Stomach (tissue), 9 donors: Measurements from ENCODE around the gene CLK2. TPM values are rescaled to one million over a fixed set of nuclear protein-coding genes. Genes with fewer than 3 reads are reported as not detected.
A peak's percentile ranks its signal among the peaks of the same experiment; 100 is the strongest.
"Not testable (repeated sequence)": the region's sequence is repeated elsewhere in the genome, so short reads cannot be mapped to it uniquely, and the experiment has no call there.

Source experiments
- DNase-seq, 2 donors: peaks; one replicate each; pipeline versions ENCODE4 v3.0.0 to v3.0.0-alpha.2; 2013 to 2019
- H3K27ac ChIP-seq, 5 donors: fragments of 200-600 bp in 4 of 5; sonication (generic) in 4 of 5; one replicate each; pipeline ENCODE4 v1.5.1; 2013 to 2019; ENCODE audit warnings: mild to moderate bottlenecking in 1 of 5, moderate library complexity in 1 of 5
- H3K27me3 ChIP-seq, 3 donors: fragments of 200-600 bp; sonication (generic); one replicate each; pipeline ENCODE4 v1.5.1; 2017 to 2019; ENCODE audit warnings: mixed run types in 1 of 3
- H3K36me3 ChIP-seq, 4 donors: fragments of 200-600 bp; sonication (generic); 1 replicate in 3 of 4; 2 replicates in 1 of 4; pipeline ENCODE4 v1.5.1; 2016 to 2019
- H3K4me1 ChIP-seq, 4 donors: fragments of 200-600 bp; sonication (generic); one replicate each; pipeline ENCODE4 v1.5.1; 2016 to 2019
- H3K4me3 ChIP-seq, 4 donors: fragments of 200-600 bp; sonication (generic) in 3 of 4; one replicate each; pipeline ENCODE4 v1.5.1; 2016 to 2019; ENCODE audit warnings: mild to moderate bottlenecking in 1 of 4
- H3K9me3 ChIP-seq, 4 donors: fragments of 200-600 bp; sonication (generic); one replicate each; pipeline ENCODE4 v1.5.1; 2016 to 2019
- EP300 ChIP-seq: sonication (generic); formaldehyde crosslinking; IDR thresholded peaks from one replicate; pipeline ENCODE4 v1.6.1; 2017; ENCODE audit warnings: antibody characterized with exemption
- POLR2A ChIP-seq, 4 donors: fragments of 450-650 bp; IDR thresholded peaks; one replicate each; pipeline ENCODE4 v1.6.1; 2016; ENCODE audit warnings: antibody characterized with exemption in 4 of 4, control low read depth in 2 of 4, mild to moderate bottlenecking in 1 of 4, moderate library complexity in 1 of 4
- POLR2AphosphoS5 ChIP-seq, 3 donors: sonication (generic); formaldehyde crosslinking; IDR thresholded peaks; one replicate each; pipeline ENCODE4 v1.6.1; 2016; ENCODE audit warnings: antibody characterized with exemption in 3 of 3
- WGBS, 5 donors: extraction: QIAGEN DNeasy Blood & Tissue Kit in 3 of 5; methylation state at CpG; one replicate each; pipeline versions ENCODE4 v1.1.5 to v1.1.7; 2013 to 2018; 5-methylcytosine and 5-hydroxymethylcytosine counted together
- intact Hi-C: fragments of 100-400 bp; cut with DNase I; formaldehyde crosslinking; loops from one replicate; pipeline ENCODE4 v1.15.1; 2023; ENCODE audit warnings: low total_unique reads
- polyA plus RNA-seq, 3 donors: library from polyadenylated mRNA; stranded (reverse); fragments of 200-250 nt; gene quantifications; one replicate each; pipeline ENCODE4 v1.2.3, GENCODE V29; 2013
- total RNA-seq, 5 donors: library from RNA; depleted of rRNA; stranded (reverse); fragments of >200 nt; gene quantifications; one replicate each; pipeline versions ENCODE4 v1.1.0 to v1.2.3, GENCODE V29; 2014 to 2016
- TF ChIP-seq, protein P1 (sequence below), 7 experiments: fragments of 450-650 bp in 4 of 7; fragments of 200-600 bp in 3 of 7; sonication (generic) in 3 of 7; IDR thresholded peaks; one replicate each; pipeline ENCODE4 v1.5.1; 2016 to 2019; ENCODE audit warnings: antibody characterized with exemption in 7 of 7, control low read depth in 2 of 7, mild to moderate bottlenecking in 1 of 7
- donor health status: healthy with polysubstance abuse.
- donor health status: Bipolar disorder and iron deficiency.
- donor health status: healthy.

Gene CLK2
- total and polyA plus RNA-seq, 8 donors: 16.0 to 77.6 (median 43.3) TPM

DNA sequence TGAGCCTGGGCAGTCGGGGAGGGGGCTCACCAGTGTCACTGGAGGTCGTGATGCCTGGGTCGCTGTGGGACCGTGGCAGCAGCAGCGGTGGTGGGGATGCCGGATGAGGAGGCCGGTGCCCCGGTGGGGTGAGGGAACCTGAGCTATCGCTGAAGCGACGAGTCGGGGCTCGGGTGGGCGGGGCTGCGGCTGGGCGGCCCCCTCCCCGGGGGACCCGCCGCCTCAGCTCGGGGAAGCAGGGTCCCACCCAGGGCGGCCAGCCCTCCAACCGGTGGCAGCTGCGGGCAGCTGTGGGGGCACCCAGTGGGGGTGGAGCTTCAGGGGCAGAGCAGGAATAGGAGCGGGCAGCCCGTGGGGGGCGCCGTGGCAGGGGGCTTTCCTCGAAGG lies 23.1 kb downstream of the CLK2 start:
- 26 to 32% (median 30%) methylated on average over 5 to 28 of the region's 28 CpGs for WGBS, 5 donors

DNA sequence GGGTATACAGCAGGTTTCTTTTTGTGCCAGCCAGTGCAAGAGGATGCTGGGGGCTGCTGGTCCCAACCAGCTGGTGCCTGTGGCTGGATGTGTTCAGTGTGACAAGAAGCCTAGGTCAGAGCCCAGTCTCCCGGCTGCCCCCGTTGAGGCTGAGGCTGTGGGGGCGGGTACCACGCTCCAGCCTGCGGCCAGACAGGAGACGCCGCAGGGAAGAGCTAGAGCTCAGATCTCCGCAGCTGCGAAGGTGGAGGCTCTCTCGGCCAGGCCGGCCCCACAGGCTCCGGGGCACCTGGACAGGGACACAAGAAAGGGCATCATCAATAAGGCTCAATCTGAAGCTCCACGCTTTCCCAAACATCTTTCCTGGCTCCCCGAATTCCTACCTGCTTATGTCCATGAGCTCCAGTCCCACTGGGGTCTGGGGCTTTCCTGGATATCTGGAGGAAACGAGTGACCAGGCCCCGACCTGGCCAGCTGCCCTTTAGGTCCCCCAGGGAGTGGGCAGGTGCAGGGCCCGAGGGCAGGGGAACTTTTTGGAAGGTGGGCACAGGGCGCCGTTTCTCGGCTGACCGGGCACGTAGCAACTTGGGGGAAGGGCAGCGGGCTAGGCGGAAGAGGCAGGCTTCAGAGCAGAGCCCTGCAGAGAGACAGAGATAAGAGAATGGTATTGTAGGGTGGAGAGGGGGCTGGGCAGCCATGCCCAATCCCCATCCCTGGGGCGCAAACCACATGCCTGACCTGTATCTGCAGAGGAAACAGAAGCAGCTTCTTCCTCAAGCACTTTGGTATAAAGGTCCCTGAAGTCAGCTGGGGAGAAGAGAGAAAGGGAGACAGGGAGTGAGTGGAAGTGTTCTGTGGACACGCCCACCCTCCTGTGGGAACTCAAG lies 25.4 kb downstream of the CLK2 start:
- Histone ChIP-seq H3K4me1 (peaks cover 26 to 35% (median 32%) of the 10 kb centered on the region in 4 donors), H3K9me3 (no peaks in the 10 kb centered on the region), H3K27ac (no peak overlapping the region), H3K27me3 (no peaks in the 10 kb centered on the region), H3K36me3 (peaks cover 10 to 24% (median 20%) of the 10 kb centered on the region in 4 donors), H3K4me3 (no peak overlapping the region)
- intact Hi-C loops: no loop called here
- 88 to 95% (median 93%) methylated on average over 13 to 26 of the region's 26 CpGs for WGBS, 5 donors
- no peak for DNase-seq
- TF ChIP-seq, protein P1, sequence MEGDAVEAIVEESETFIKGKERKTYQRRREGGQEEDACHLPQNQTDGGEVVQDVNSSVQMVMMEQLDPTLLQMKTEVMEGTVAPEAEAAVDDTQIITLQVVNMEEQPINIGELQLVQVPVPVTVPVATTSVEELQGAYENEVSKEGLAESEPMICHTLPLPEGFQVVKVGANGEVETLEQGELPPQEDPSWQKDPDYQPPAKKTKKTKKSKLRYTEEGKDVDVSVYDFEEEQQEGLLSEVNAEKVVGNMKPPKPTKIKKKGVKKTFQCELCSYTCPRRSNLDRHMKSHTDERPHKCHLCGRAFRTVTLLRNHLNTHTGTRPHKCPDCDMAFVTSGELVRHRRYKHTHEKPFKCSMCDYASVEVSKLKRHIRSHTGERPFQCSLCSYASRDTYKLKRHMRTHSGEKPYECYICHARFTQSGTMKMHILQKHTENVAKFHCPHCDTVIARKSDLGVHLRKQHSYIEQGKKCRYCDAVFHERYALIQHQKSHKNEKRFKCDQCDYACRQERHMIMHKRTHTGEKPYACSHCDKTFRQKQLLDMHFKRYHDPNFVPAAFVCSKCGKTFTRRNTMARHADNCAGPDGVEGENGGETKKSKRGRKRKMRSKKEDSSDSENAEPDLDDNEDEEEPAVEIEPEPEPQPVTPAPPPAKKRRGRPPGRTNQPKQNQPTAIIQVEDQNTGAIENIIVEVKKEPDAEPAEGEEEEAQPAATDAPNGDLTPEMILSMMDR (IDR thresholded peaks at IDR 0.05): no peak
- TF ChIP-seq EP300: no peak
- TF ChIP-seq POLR2AphosphoS5 (IDR thresholded peaks at IDR 0.05): no peak
- TF ChIP-seq POLR2A (IDR thresholded peaks at IDR 0.05): no peak

More for the DNA sequence above, 23.1 kb downstream of the CLK2 start:
- H3K27me3 ChIP-seq: no peaks in the 10 kb centered on the region
- intact Hi-C loops: loop anchor here (10.0 kb wide), 1 partner anchor 345 kb away; no protein-coding TSS in a partner anchor
- no peak for DNase-seq
- H3K4me1 ChIP-seq: peaks cover 31 to 40% (median 36%) of the 10 kb centered on the region in 4 donors
- H3K27ac ChIP-seq: peak overlapping the region in 3 of 5 donors; percentile 27 to 79 (median 65)
- TF ChIP-seq POLR2AphosphoS5 (IDR thresholded peaks at IDR 0.05) (no peak), EP300 (no peak), POLR2A (IDR thresholded peaks at IDR 0.05) (no peak)
- TF ChIP-seq, protein P1 (IDR thresholded peaks at IDR 0.05): no peak
- peaks cover 10 to 24% (median 20%) of the 10 kb centered on the region in 4 donors for H3K36me3 ChIP-seq
- H3K4me3 ChIP-seq: peak overlapping the region; percentile 11 to 37 (median 32)
- no peaks in the 10 kb centered on the region for H3K9me3 ChIP-seq

DNA sequence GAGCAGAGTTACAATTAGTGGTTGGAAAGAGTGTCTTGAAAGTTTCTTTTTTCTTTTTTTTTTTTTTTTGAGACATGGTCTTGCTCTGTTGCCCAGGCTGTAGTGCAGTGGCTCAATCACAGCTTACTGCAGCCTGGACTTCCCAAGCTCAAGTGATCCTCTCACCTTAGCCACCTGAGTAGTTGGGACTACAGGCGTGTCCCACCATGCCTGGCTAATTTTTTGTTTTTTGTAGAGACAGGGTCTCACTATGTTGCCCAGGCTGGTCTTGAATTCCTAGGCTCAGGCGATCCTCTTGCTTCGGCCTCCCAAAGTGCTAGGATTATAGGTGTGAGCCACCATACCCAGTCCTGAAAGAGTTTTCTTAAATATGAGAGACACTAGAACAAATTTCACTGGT lies 26.5 kb downstream of the CLK2 start:
- H3K9me3 ChIP-seq, H3K4me3 ChIP-seq, intact Hi-C loops, DNase-seq, H3K27ac ChIP-seq, H3K27me3 ChIP-seq: not testable (repeated sequence)
- peaks cover 27 to 45% (median 39%) of the 10 kb centered on the region in 4 donors for H3K4me1 ChIP-seq
- H3K36me3 ChIP-seq: peaks cover 10 to 24% (median 20%) of the 10 kb centered on the region in 4 donors
- WGBS, 5 donors: 90 to 97% (median 96%) methylated on average over 3 of the region's 3 CpGs

GRCh38 chr1:155245163-155245524 lies 28.2 kb downstream of the CLK2 start:
- H3K9me3 ChIP-seq: no peaks in the 10 kb centered on the region
- no peak for DNase-seq
- H3K4me3 ChIP-seq: peak overlapping the region; percentile 57 to 75 (median 60)
- peak overlapping the region; percentile 91 to 95 (median 94) for H3K27ac ChIP-seq
- H3K4me1 ChIP-seq: peaks cover 31 to 49% (median 43%) of the 10 kb centered on the region in 4 donors
- intact Hi-C loops: no loop called here
- WGBS, 5 donors: 55 to 58% (median 57%) methylated on average over 8 of the region's 8 CpGs
- H3K27me3 ChIP-seq: no peaks in the 10 kb centered on the region
- TF ChIP-seq, protein P1 (IDR thresholded peaks at IDR 0.05): no peak
- TF ChIP-seq EP300 (no peak), POLR2A (IDR thresholded peaks at IDR 0.05) (no peak), POLR2AphosphoS5 (IDR thresholded peaks at IDR 0.05) (no peak)
- H3K36me3 ChIP-seq: peaks cover 10 to 24% (median 20%) of the 10 kb centered on the region in 4 donors
